GM12874 (cell line): Measurements from ENCODE around the gene ANO2.

Experiments
- CTCF ChIP-seq: IDR thresholded peaks from 2 replicates; pipeline ENCODE4 v1.5.1; 2011; ENCODE audit warnings: low read depth, mild to moderate bottlenecking, control low read depth, low read length, moderate library complexity; ENCODE audit not compliant: insufficient read depth

ANO2 gene

GRCh38 chr12:5982106-5982505 lies 37.0 kb upstream of the ANO2 start:
- no peak for TF ChIP-seq CTCF

- no peak for TF ChIP-seq CTCF
Measured at GRCh38 chr12:5977556-5977955, 32.5 kb upstream of the ANO2 start.

- no peak for TF ChIP-seq CTCF
Measured at GRCh38 chr12:5976711-5977110, 31.7 kb upstream of the ANO2 start.

- TF ChIP-seq CTCF = no peak
Measured at GRCh38 chr12:5976196-5976595, 31.1 kb upstream of the ANO2 start.

GRCh38 chr12:5973461-5974115 lies 28.5 kb upstream of the ANO2 start:
- TF ChIP-seq CTCF = no peak

GRCh38 chr12:5972387-5972786 lies 27.3 kb upstream of the ANO2 start:
- TF ChIP-seq CTCF = no peak

- TF ChIP-seq CTCF = no peak
Measured at GRCh38 chr12:5971194-5971850, 26.3 kb upstream of the ANO2 start.
